ENCODE data around the gene NEK8. TPM values are rescaled to one million over a fixed set of nuclear protein-coding genes. Genes with fewer than 3 reads are reported as not detected.

The NEK8 gene
- total and polyA plus RNA-seq, 2 of the 8 experiments (the other 6 are each of a cell fraction or from before 2014, with no cell fraction given): 14.9 to 23.3 TPM

DNA sequence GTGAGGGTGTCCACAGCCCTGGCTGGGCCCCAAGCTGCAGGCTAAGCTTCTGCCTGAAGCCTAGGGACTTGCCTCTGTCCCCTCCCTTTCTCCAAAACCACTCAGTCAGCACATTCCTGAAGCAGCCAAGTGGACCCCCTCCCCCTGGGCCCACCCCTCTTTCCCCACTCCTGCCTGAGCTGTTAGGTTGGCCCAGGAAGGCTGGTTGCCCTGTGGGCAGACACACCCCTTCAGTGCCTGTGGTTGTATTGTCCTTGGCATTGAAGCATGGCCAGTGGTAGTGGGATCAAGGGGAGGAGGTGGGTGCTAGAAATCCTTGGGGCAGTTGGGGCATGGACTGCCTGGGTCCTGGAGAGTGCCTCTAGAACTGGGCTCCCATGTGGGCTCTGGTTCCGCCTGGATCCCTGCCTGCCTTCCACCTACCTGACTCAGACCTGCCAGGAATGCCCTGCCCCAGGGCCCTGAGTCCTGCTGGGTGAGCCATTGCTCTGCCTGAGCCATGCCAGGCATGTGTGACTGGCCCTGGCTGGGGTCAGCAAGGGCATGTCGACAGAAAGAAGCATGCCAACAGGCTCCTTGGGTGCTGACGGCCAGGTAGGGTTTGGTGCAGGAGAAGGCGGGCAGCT, 17.3 kb downstream of the NEK8 start:
- peak overlapping the region; percentile 54; the same call in 1 of the 2 replicates for H2AK5ac ChIP-seq (ENCODE audit: low read depth, low read length)
- H4K5ac ChIP-seq (ENCODE audit: insufficient read length, low read depth, low read length): peak overlapping the region; percentile 90
- POLR2A ChIA-PET (ENCODE audit: partially characterized antibody): interaction anchor here (0.6 to 15.3 kb wide), 17 partner anchors 8 to 208 kb away, joined by 3 to 813 read pairs (median 7); partner anchors contain the start of genes FAM222B, FLOT2, NEK8 and PROCA1
- peaks cover 0 to 30% (median 25%) of the 10 kb centered on the region in 4 experiments; a peak in 6 of 7 replicates for H3K4me1 ChIP-seq (replicated peaks in 1 of 4; ENCODE audit: control insufficient read depth in 3 of 4, insufficient read depth in 4 of 4, low read length in 3 of 4)
- H2BK20ac ChIP-seq (ENCODE audit: low read length): 0 out of 2 replicates have a peak overlapping the region, but pooled peaks have one; percentile 40
- H3K56ac ChIP-seq (replicated peaks; ENCODE audit: insufficient read length, low read depth, low read length): peak overlapping the region; percentile 70
- TF ChIP-seq CEBPB (IDR thresholded peaks at IDR 0.05; ENCODE audit: low read depth, low read length) (no peak), MAFK (IDR thresholded peaks at IDR 0.05; ENCODE audit: low read depth, low read length) (peak; percentile 85), POLR2A (IDR thresholded peaks at IDR 0.05; ENCODE audit: control extremely low read depth in 1 of 2, low read depth in 2 of 2, low read length in 2 of 2) (peak in 1 of 2 experiments; percentile 68; a peak in 1 of 3 replicates)
- H4K91ac ChIP-seq (replicated peaks; ENCODE audit: insufficient read length, low read length): peak overlapping the region; percentile 98
- CTCF ChIA-PET (ENCODE audit: partially characterized antibody): interaction anchor here (0.9 to 11.7 kb wide), 6 partner anchors 9 to 151 kb away, joined by 3 to 316 read pairs (median 4); partner anchors contain the start of genes FLOT2, NEK8, RPL23A and TLCD1
- H2BK120ac ChIP-seq (replicated peaks; ENCODE audit: low read depth, low read length): peak overlapping the region; percentile 33
- peaks cover 30 to 43% (median 32%) of the 10 kb centered on the region in 4 experiments for H3K36me3 ChIP-seq (ENCODE audit: control insufficient read depth in 2 of 4, insufficient read depth in 4 of 4, low read length in 3 of 4)
- H4K8ac ChIP-seq (ENCODE audit: extremely low read depth, insufficient read depth, low read length): peak overlapping the region; percentile 62; the same call in 1 of the 2 replicates
- H3K4me2 ChIP-seq (ENCODE audit: insufficient read depth in 1 of 2, low read depth in 2 of 2, low read length in 2 of 2): peak overlapping the region; percentile 92 to 93
- H3K4ac ChIP-seq (replicated peaks; ENCODE audit: insufficient read length, low read depth, low read length): peak overlapping the region; percentile 93
- H3K18ac ChIP-seq (ENCODE audit: extremely low read depth, low read length): peak overlapping the region; percentile 86
- no peaks in the 10 kb centered on the region for H3K9me3 ChIP-seq (ENCODE audit: insufficient read depth in 2 of 2, low read depth in 1 of 2, low read length in 1 of 2)
- H3K14ac ChIP-seq (ENCODE audit: insufficient read length): no peak overlapping the region
- H3K9ac ChIP-seq (replicated peaks in 1 of 4; ENCODE audit: extremely low read depth in 1 of 4, low read depth in 3 of 4, low read length in 3 of 4): peak overlapping the region; percentile 31 to 98 (median 65); a peak in 6 of 7 replicates
- peak overlapping the region; percentile 93; the same call in 1 of the 2 replicates for H2BK15ac ChIP-seq (ENCODE audit: low read length)
- H3K4me3 ChIP-seq (ENCODE audit: extremely low read depth in 1 of 4, insufficient read depth in 2 of 4, low read depth in 3 of 4, low read length in 4 of 4): peak overlapping the region; percentile 94 to 99 (median 98); a peak in 7 of 8 replicates
- peak overlapping the region; percentile 52 for H2BK12ac ChIP-seq (ENCODE audit: low read depth, low read length)
- no peak overlapping the region for H3K23ac ChIP-seq (ENCODE audit: insufficient read length)
- no peak for DNase-seq (ENCODE audit: low read depth in 1 of 2, low spot score in 2 of 2)
- H4K20me1 ChIP-seq (replicated peaks in 1 of 2; ENCODE audit: control insufficient read depth in 1 of 2, insufficient read depth in 2 of 2, low read length in 2 of 2): peaks cover 30 to 34% of the 10 kb centered on the region in 2 experiments
- peaks cover 19 to 42% of the 10 kb centered on the region in 2 experiments for H3K79me2 ChIP-seq (ENCODE audit: control insufficient read depth in 1 of 2, insufficient read depth in 2 of 2, low read length in 2 of 2)
- H2AFZ ChIP-seq (ENCODE audit: low read length): no peak overlapping the region
- H3K27me3 ChIP-seq (replicated peaks in 1 of 4; ENCODE audit: control insufficient read depth in 3 of 4, extremely low read depth in 1 of 4, insufficient read depth in 3 of 4, low read length in 3 of 4): no peaks in the 10 kb centered on the region
- peak overlapping the region; percentile 99 for H2BK5ac ChIP-seq (ENCODE audit: low read depth, low read length)
- H3K23me2 ChIP-seq (ENCODE audit: low read depth, low read length): peaks cover 23% of the 10 kb centered on the region
- H3K27ac ChIP-seq (ENCODE audit: low read depth, low read length): peak overlapping the region; percentile 98
- FAIRE-seq: no peak
- peaks cover 14% of the 10 kb centered on the region for H3K79me1 ChIP-seq (ENCODE audit: low read depth, low read length)
- 80% methylated on average over 4 of the region's 4 CpGs; no CpG with 5 or more reads in 1 of the 2 experiments for WGBS, 2 experiments (ENCODE audit: extremely low coverage in 1 of 2, insufficient coverage in 1 of 2, insufficient read length in 1 of 2, insufficient replicate concordance in 2 of 2, low coverage in 1 of 2, low lambda C conversion rate in 2 of 2, missing lambda C conversion rate in 1 of 2)
